Ovary (tissue), 9 donors: Measurements from ENCODE around the gene ETV3. TPM values are rescaled to one million over a fixed set of nuclear protein-coding genes. Genes with fewer than 3 reads are reported as not detected.

Source experiments
- DNase-seq, 5 donors: peaks; one replicate each; pipeline ENCODE4 v3.0.0-alpha.2; 2019 to 2020
- H3K27ac ChIP-seq, 2 donors: fragments of 200-600 bp; one replicate each; pipeline versions ENCODE4 v1.5.1 to v1.8.0; 2019 to 2022
- H3K27me3 ChIP-seq: fragments of 200-600 bp; one replicate; pipeline ENCODE4 v1.8.0; 2022
- H3K36me3 ChIP-seq: fragments of 200-600 bp; sonication (generic); one replicate; pipeline ENCODE4 v1.5.1; 2019
- H3K4me1 ChIP-seq: one replicate; pipeline ENCODE4 v1.8.1; 2013; ENCODE audit warnings: mild to moderate bottlenecking, moderate library complexity; ENCODE audit not compliant: insufficient read depth
- H3K4me3 ChIP-seq: fragments of 200-600 bp; sonication (generic); one replicate; pipeline ENCODE4 v1.5.1; 2017
- H3K9me3 ChIP-seq, 2 donors: fragments of 200-600 bp in 1 of 2; sonication (generic) in 1 of 2; one replicate each; pipeline versions ENCODE4 v1.5.1 to v1.8.1; 2013 to 2019; ENCODE audit warnings: mild to moderate bottlenecking in 1 of 2, moderate library complexity in 1 of 2
- CTCF ChIP-seq, 3 donors: fragments of 450-650 bp in 2 of 3; fragments of 200-600 bp in 1 of 3; IDR thresholded peaks; one replicate each; pipeline versions ENCODE4 v1.5.1 to v1.8.0; 2016 to 2022; ENCODE audit warnings: antibody characterized with exemption in 3 of 3, mild to moderate bottlenecking in 1 of 3
- EP300 ChIP-seq: sonication (generic); formaldehyde crosslinking; IDR thresholded peaks from one replicate; pipeline ENCODE4 v1.6.1; 2017; ENCODE audit warnings: antibody characterized with exemption
- POLR2A ChIP-seq: fragments of 450-650 bp; IDR thresholded peaks from one replicate; pipeline ENCODE4 v1.6.1; 2017; ENCODE audit warnings: antibody characterized with exemption, mild to moderate bottlenecking, moderate library complexity
- WGBS, 3 donors: extraction: QIAGEN DNeasy Blood & Tissue Kit in 1 of 3; methylation state at CpG; one replicate each; pipeline versions ENCODE4 v1.1.5 to v1.1.7; 2013 to 2017; 5-methylcytosine and 5-hydroxymethylcytosine counted together
- intact Hi-C, 4 donors: fragments of 100-400 bp; cut with DNase I; formaldehyde crosslinking; loops; one replicate each; pipeline versions ENCODE4 v1.11.0 to v1.15.1; 2022 to 2023
- polyA plus RNA-seq, 2 donors: library from polyadenylated mRNA; stranded (reverse); fragments of 200-250 nt in 1 of 2; fragments of 350-450 nt in 1 of 2; fragmentation: Illumina TruSeq in 1 of 2; extraction: RNeasy Lipid Tissue Mini Kit (QIAGEN cat#74804) in 1 of 2; gene quantifications; one replicate each; pipeline ENCODE4 v1.2.3, GENCODE V29; 2013 to 2014
- total RNA-seq, 7 donors: library from RNA; depleted of rRNA in 2 of 7; stranded (reverse); fragments of >200 nt in 2 of 7; fragmentation: NEBNext Ultra II Directional in 3 of 7; extraction: Animal tissue kit (Norgen Biotek cat#: 25700) in 3 of 7; gene quantifications; one replicate each; pipeline versions ENCODE4 v1.1.0 to v1.2.4, GENCODE V29; 2016 to 2023
- donor health status: DM: no; HTN: no; CAD: no; lungs with moderate emphysema.
- donor health status: DM: no; HTN: no; CAD: no.
- donor health status: Bipolar disorder and iron deficiency.
- donor health status: DM: yes; HTN: yes; CAD: no.
- donor health status: DM: no; HTN: no; CAD: no.
- donor health status: DM: yes; HTN: yes; CAD: no.

Gene ETV3
- total and polyA plus RNA-seq, 9 donors, result 8.0 to 36.4 (median 22.5) TPM

GRCh38 chr1:157110003-157110402 lies 28.2 kb downstream of the ETV3 start:
- no peaks in the 10 kb centered on the region for H3K27me3 ChIP-seq
- DNase-seq, result no peak

GRCh38 chr1:157108448-157108847 lies 29.7 kb downstream of the ETV3 start:
- H3K9me3 ChIP-seq, result no peaks in the 10 kb centered on the region
- H3K4me1 ChIP-seq, result no peaks in the 10 kb centered on the region
- DNase-seq, result no peak
- intact Hi-C loops, result no loop called here
- no peak overlapping the region for H3K27ac ChIP-seq
- TF ChIP-seq POLR2A (no peak), CTCF (IDR thresholded peaks at IDR 0.05) (no peak), EP300 (no peak)
- no peaks in the 10 kb centered on the region for H3K36me3 ChIP-seq
- 51 to 61% (median 57%) methylated on average over 6 of the region's 6 CpGs for WGBS, 3 donors
- no peaks in the 10 kb centered on the region for H3K27me3 ChIP-seq
- H3K4me3 ChIP-seq, result no peak overlapping the region

More at GRCh38 chr1:157110003-157110402, 28.2 kb downstream of the ETV3 start:
- Histone ChIP-seq H3K9me3 (no peaks in the 10 kb centered on the region), H3K4me1 (no peaks in the 10 kb centered on the region), H3K36me3 (no peaks in the 10 kb centered on the region), H3K4me3 (no peak overlapping the region), H3K27ac (no peak overlapping the region)
- 59 to 68% (median 66%) methylated on average over 6 of the region's 6 CpGs for WGBS, 3 donors
- intact Hi-C loops, result no loop called here
- no peak for TF ChIP-seq POLR2A
- no peak for TF ChIP-seq EP300
- no peak for TF ChIP-seq CTCF (IDR thresholded peaks at IDR 0.05)

GRCh38 chr1:157107702-157108101 lies 30.5 kb downstream of the ETV3 start:
- Histone ChIP-seq H3K36me3 (no peaks in the 10 kb centered on the region), H3K27me3 (no peaks in the 10 kb centered on the region), H3K9me3 (no peaks in the 10 kb centered on the region), H3K4me1 (no peaks in the 10 kb centered on the region), H3K4me3 (no peak overlapping the region), H3K27ac (no peak overlapping the region)
- TF ChIP-seq EP300, result no peak
- no peak for TF ChIP-seq CTCF (IDR thresholded peaks at IDR 0.05)
- TF ChIP-seq POLR2A, result no peak
- intact Hi-C loops, result no loop called here
- no peak for DNase-seq
- 18 to 25% (median 20%) methylated on average over 19 of the region's 19 CpGs for WGBS, 3 donors

GRCh38 chr1:157106813-157107189 lies 31.4 kb downstream of the ETV3 start:
- intact Hi-C loops, result no loop called here

More at GRCh38 chr1:157106813-157107189, 31.4 kb downstream of the ETV3 start:
- no peak overlapping the region for H3K4me3 ChIP-seq
- no peak for TF ChIP-seq EP300
- TF ChIP-seq POLR2A, result no peak
- TF ChIP-seq CTCF (IDR thresholded peaks at IDR 0.05), result no peak
- no peaks in the 10 kb centered on the region for H3K4me1 ChIP-seq
- H3K27ac ChIP-seq, result no peak overlapping the region
- H3K36me3 ChIP-seq, result no peaks in the 10 kb centered on the region
- H3K9me3 ChIP-seq, result no peaks in the 10 kb centered on the region
- 64 to 78% (median 70%) methylated on average over 6 of the region's 6 CpGs for WGBS, 3 donors
- DNase-seq, result no peak
- no peaks in the 10 kb centered on the region for H3K27me3 ChIP-seq
